Prostate gland (tissue), 2 donors: ENCODE measurements around the gene TDRD1. TPM values are rescaled to one million over a fixed set of nuclear protein-coding genes. Genes with fewer than 3 reads are reported as not detected.

ENCODE experiments used
- DNase-seq: peaks from one replicate; pipeline ENCODE4 v3.0.0-alpha.2; 2019; ENCODE audit warnings: low spot score
- H3K27ac ChIP-seq, 2 donors: fragments of 200-600 bp; sonication (generic); 2 replicates each; pipeline ENCODE4 v1.5.1; 2017 to 2019
- H3K27me3 ChIP-seq: fragments of 200-600 bp; sonication (generic); replicated peaks from 2 replicates; pipeline ENCODE4 v1.5.1; 2019; ENCODE audit not compliant: insufficient read depth
- H3K36me3 ChIP-seq, 2 donors: fragments of 200-600 bp; sonication (generic); 1 replicate in 1 of 2; 2 replicates in 1 of 2; pipeline versions ENCODE4 v1.5.1 to v1.8.1; 2017 to 2019
- H3K4me1 ChIP-seq: fragments of 200-600 bp; sonication (generic); replicated peaks from 2 replicates; pipeline ENCODE4 v1.5.1; 2019
- H3K4me3 ChIP-seq, 2 donors: fragments of 200-600 bp; sonication (generic); 2 replicates each; pipeline ENCODE4 v1.5.1; 2017 to 2019
- H3K9me3 ChIP-seq: fragments of 200-600 bp; sonication (generic); 2 replicates; pipeline ENCODE4 v1.5.1; 2017
- POLR2A ChIP-seq: fragments of 450-650 bp; IDR thresholded peaks from one replicate; pipeline ENCODE4 v1.6.1; 2016; ENCODE audit warnings: antibody characterized with exemption, mild to moderate bottlenecking
- POLR2AphosphoS5 ChIP-seq: sonication (generic); formaldehyde crosslinking; IDR thresholded peaks from one replicate; pipeline ENCODE4 v1.6.1; 2017; ENCODE audit warnings: antibody characterized with exemption
- WGBS: methylation state at CpG from one replicate; pipeline ENCODE4 v1.1.5; 2018; 5-methylcytosine and 5-hydroxymethylcytosine counted together
- intact Hi-C: fragments of 100-400 bp; cut with DNase I; formaldehyde crosslinking; loops from one replicate; pipeline ENCODE4 v1.14.2; 2022
- total RNA-seq, 2 donors: library from RNA; depleted of rRNA; stranded (reverse); fragments of >200 nt; gene quantifications; one replicate each; pipeline ENCODE4 v1.1.0, GENCODE V29; 2016
- TF ChIP-seq, protein P1 (sequence below), 4 experiments: fragments of 200-600 bp in 2 of 4; fragments of 450-650 bp in 2 of 4; sonication (generic) in 2 of 4; IDR thresholded peaks; 1 replicate in 3 of 4; 2 replicates in 1 of 4; pipeline ENCODE4 v1.5.1; 2016 to 2019; ENCODE audit warnings: antibody characterized with exemption in 4 of 4, mild to moderate bottlenecking in 2 of 4, moderate library complexity in 2 of 4

Gene TDRD1
- total RNA-seq, 2 donors from 2014 or later, result 16.0 TPM; not detected in 1

DNA sequence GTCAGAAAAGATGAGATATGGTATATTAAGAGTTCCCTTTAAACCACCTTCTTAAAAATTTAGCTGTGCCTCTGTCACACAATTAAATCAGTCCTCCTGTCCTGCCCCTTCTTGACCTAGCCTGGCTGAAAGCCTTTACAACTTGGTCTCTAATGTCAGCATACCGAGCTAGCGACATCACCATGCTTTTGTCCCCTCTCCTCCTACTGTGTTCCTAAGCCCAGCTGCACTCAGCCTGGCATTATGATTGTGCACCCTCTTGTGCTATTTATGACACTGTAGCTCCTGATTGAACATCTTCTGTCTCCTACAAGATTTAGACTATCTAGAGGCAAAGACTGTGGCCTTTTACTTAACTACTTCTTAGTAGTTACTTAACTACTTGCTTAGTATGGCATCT lies 29.2 kb downstream of the TDRD1 start:
- no peak for DNase-seq
- Histone ChIP-seq H3K27ac (no peak overlapping the region), H3K36me3 (no peaks in the 10 kb centered on the region), H3K9me3 (no peaks in the 10 kb centered on the region), H3K4me1 (no peaks in the 10 kb centered on the region), H3K27me3 (no peaks in the 10 kb centered on the region), H3K4me3 (no peak overlapping the region)
- intact Hi-C loops, result no loop called here
- 89% methylated on average over 2 of the region's 2 CpGs for WGBS
- TF ChIP-seq POLR2A, result no peak
- TF ChIP-seq POLR2AphosphoS5, result no peak

DNA sequence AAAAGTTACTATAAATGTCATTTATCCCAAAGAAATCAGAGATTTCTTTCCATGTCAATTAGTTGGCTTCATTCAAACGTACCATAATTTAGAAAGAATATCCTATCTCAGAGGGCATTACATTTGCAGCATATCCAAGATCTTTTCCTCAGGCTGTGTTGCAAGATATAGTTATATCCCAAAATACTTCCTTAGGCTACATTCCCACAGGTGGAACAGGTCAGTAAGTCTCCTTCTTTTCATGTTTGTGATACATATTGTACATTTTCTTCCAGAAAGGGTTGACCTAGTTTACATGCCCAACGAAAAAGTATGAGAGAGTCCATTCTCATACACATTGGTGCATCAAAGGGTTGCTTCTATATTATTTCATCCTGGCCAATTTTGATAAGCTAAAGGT lies 33.0 kb downstream of the TDRD1 start:
- intact Hi-C loops, result no loop called here
- Histone ChIP-seq H3K27me3 (no peaks in the 10 kb centered on the region), H3K36me3 (no peaks in the 10 kb centered on the region), H3K27ac (no peak overlapping the region), H3K4me1 (no peaks in the 10 kb centered on the region), H3K4me3 (no peak overlapping the region), H3K9me3 (no peaks in the 10 kb centered on the region)
- 78% methylated on average over 2 of the region's 2 CpGs for WGBS
- no peak for DNase-seq
- TF ChIP-seq POLR2A, result no peak
- TF ChIP-seq, protein P1, sequence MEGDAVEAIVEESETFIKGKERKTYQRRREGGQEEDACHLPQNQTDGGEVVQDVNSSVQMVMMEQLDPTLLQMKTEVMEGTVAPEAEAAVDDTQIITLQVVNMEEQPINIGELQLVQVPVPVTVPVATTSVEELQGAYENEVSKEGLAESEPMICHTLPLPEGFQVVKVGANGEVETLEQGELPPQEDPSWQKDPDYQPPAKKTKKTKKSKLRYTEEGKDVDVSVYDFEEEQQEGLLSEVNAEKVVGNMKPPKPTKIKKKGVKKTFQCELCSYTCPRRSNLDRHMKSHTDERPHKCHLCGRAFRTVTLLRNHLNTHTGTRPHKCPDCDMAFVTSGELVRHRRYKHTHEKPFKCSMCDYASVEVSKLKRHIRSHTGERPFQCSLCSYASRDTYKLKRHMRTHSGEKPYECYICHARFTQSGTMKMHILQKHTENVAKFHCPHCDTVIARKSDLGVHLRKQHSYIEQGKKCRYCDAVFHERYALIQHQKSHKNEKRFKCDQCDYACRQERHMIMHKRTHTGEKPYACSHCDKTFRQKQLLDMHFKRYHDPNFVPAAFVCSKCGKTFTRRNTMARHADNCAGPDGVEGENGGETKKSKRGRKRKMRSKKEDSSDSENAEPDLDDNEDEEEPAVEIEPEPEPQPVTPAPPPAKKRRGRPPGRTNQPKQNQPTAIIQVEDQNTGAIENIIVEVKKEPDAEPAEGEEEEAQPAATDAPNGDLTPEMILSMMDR (IDR thresholded peaks at IDR 0.05), result no peak
- TF ChIP-seq POLR2AphosphoS5, result no peak

DNA sequence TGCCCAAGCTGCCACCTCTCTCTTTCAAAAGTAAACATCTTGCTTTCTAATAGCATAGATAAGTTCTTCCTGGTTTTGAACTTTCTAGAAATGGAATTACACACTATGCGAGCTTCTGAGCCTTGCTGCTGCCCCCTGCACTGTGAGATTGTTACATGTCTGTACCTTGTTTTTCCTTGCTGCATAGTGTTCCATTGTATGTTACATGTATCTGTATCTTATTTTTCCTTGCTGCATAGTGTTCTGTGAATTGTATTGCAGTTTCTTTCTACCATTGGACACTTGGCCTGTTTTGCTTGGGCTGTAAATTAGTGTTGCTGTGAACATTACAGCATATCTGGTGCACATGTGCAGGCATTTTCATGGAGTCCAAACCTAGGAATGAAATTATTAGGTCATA lies 35.9 kb downstream of the TDRD1 start:
- Histone ChIP-seq H3K9me3 (no peaks in the 10 kb centered on the region), H3K4me1 (no peaks in the 10 kb centered on the region), H3K27me3 (no peaks in the 10 kb centered on the region), H3K27ac (no peak overlapping the region), H3K36me3 (no peaks in the 10 kb centered on the region), H3K4me3 (no peak overlapping the region)
- WGBS, result 86% methylated on average over 1 of the region's 1 CpG
- intact Hi-C loops, result no loop called here
- TF ChIP-seq POLR2A (no peak), POLR2AphosphoS5 (no peak)
- TF ChIP-seq, protein P1 (IDR thresholded peaks at IDR 0.05), result no peak
- no peak for DNase-seq

DNA sequence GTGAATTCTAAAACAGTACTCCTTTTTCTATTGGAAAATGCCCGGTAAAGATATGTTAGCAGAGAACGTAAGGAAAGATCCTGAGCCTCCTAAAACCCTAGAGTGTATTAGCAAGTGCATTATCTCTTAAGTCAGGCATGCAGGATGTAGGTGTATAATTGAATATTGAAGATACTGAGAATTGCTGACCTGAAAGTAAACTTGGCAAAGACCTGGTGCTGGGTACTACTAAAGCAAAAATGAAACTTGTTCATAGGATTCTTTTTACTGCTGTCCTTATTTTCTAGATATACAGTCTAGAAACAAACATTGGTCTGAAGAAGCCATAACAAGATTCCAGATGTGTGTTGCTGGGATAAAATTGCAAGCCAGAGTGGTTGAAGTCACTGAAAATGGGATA lies 41.1 kb downstream of the TDRD1 start:
- WGBS, result 98% methylated on average over 2 of the region's 2 CpGs
- Histone ChIP-seq H3K9me3 (no peaks in the 10 kb centered on the region), H3K36me3 (no peaks in the 10 kb centered on the region), H3K4me3 (no peak overlapping the region), H3K27me3 (no peaks in the 10 kb centered on the region), H3K27ac (no peak overlapping the region), H3K4me1 (no peaks in the 10 kb centered on the region)
- intact Hi-C loops, result no loop called here
- TF ChIP-seq POLR2A (no peak), POLR2AphosphoS5 (no peak)
- TF ChIP-seq, protein P1 (IDR thresholded peaks at IDR 0.05), result no peak
- no peak for DNase-seq

DNA sequence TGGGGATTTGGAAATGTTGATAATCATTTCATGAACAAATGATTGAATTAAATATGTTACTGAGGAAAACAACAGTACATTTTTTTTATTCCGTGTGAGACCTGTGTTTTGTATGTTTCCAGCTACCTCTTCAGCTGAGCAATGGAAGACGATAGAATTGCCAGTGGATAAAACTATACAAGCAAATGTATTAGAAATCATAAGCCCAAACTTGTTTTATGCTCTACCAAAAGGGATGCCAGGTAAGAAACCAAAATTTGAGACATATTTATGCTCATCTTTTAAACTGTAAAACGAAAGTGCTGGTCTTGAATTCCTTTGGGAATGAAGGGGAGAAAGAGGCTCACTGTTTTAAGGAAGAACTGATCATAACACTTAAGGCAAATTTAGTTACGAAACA lies 42.1 kb downstream of the TDRD1 start:
- DNase-seq, result no peak
- WGBS, result 62% methylated on average over 4 of the region's 4 CpGs
- intact Hi-C loops, result no loop called here
- no peaks in the 10 kb centered on the region for H3K4me1 ChIP-seq
- TF ChIP-seq POLR2A, result no peak
- TF ChIP-seq, protein P1 (IDR thresholded peaks at IDR 0.05), result no peak
- no peak for TF ChIP-seq POLR2AphosphoS5
- H3K27ac ChIP-seq, result no peak overlapping the region
- no peaks in the 10 kb centered on the region for H3K9me3 ChIP-seq
- H3K27me3 ChIP-seq, result no peaks in the 10 kb centered on the region
- H3K4me3 ChIP-seq, result no peak overlapping the region
- H3K36me3 ChIP-seq, result no peaks in the 10 kb centered on the region
